DOHH2 (cell line): ENCODE results near the gene GAB2.

Source experiments
- CTCF ChIP-seq: fragments of 200-600 bp; sonication (generic); IDR thresholded peaks from one replicate; pipeline ENCODE4 v1.5.1; 2014; ENCODE audit warnings: antibody characterized with exemption, mild to moderate bottlenecking, low read depth, low read length; ENCODE audit not compliant: poor library complexity, severe bottlenecking
- EZH2phosphoT487 ChIP-seq: fragments of 200-600 bp; sonication (generic); IDR thresholded peaks from 2 replicates; pipeline ENCODE4 v1.6.1; 2017; ENCODE audit warnings: borderline replicate concordance, mild to moderate bottlenecking, antibody characterized with exemption, low read length, moderate library complexity, mixed read lengths

DNA sequence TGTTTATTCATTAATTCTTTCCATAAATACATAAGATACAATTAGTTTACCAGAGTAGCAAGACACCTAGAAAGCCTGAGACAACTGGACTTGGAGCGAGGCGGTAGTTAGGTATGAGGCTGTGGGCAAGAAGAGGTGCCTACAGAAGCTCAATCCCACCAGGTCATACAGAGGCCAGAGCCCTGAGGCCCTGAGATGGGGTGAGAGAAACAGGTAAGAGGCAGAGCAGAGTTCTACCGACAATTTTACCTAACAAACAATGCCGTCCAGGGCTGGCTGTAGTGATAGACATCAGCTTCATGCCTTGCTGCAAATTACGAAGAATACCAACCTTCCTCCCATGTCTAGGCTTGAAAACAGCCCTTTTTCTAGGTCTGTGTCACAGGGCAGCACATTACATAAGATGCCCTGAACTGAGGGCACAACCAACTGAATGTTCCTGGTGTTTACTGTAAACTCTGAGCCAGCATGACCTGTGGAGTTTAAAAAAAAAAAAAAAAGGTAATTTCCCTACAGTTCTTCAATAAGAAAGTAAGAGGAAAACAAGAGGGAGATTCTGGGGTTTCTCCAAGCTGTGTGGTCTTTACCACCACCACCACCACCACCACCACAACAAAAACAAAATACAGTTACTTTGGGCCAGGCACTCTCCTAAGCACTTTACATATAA lies 105.8 kb downstream of the GAB2 start:
- TF ChIP-seq CTCF (no peak), EZH2phosphoT487 (no peak)
